GM13977 (cell line): ENCODE results near the gene HELLS.
"Not testable (repeated sequence)": the region's sequence is repeated elsewhere in the genome, so short reads cannot be mapped to it uniquely, and the experiment has no call there.

Experiments used
- DNase-seq: peaks from one replicate; pipeline ENCODE4 v3.0.0; 2012; ENCODE audit warnings: low spot score
- in situ Hi-C: fragments of 300-500 bp; cut with MboI; formaldehyde crosslinking; loops from one replicate; pipeline ENCODE4 v1.12.0; 2022; ENCODE audit warnings: low sequenced_read_pairs, low pct_unique_long_range_greater_than_20kb, mixed read lengths, inconsistent platforms; ENCODE audit not compliant: unreplicated experiment
- TF ChIP-seq, protein P1 (sequence below): IDR thresholded peaks from 2 replicates; pipeline ENCODE4 v1.5.1; 2012; ENCODE audit warnings: mild to moderate bottlenecking, control low read depth; ENCODE audit not compliant: insufficient read depth; ENCODE audit errors: extremely low read depth, missing control alignments

Gene HELLS

DNA sequence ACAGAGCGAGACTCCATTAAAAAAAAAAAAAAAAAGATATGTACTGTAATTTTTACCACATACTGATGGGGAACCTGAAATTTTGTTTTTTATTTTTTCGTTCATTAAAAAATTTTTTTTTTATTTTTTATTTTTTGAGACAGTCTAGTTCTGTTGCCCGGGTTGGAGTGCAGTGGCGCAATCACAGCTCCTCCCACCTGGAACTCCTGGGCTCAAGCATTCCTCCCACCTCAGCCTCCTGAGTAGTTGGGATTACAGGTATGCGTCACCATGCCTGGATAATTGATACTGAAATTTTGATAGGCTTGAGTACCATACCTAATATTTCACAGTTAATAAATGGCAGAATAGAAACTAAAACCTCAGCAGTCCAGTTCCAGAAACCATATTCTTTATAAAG lies 20.9 kb upstream of the HELLS start:
- DNase-seq = no peak
- TF ChIP-seq, protein P1, sequence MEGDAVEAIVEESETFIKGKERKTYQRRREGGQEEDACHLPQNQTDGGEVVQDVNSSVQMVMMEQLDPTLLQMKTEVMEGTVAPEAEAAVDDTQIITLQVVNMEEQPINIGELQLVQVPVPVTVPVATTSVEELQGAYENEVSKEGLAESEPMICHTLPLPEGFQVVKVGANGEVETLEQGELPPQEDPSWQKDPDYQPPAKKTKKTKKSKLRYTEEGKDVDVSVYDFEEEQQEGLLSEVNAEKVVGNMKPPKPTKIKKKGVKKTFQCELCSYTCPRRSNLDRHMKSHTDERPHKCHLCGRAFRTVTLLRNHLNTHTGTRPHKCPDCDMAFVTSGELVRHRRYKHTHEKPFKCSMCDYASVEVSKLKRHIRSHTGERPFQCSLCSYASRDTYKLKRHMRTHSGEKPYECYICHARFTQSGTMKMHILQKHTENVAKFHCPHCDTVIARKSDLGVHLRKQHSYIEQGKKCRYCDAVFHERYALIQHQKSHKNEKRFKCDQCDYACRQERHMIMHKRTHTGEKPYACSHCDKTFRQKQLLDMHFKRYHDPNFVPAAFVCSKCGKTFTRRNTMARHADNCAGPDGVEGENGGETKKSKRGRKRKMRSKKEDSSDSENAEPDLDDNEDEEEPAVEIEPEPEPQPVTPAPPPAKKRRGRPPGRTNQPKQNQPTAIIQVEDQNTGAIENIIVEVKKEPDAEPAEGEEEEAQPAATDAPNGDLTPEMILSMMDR = no peak
- in situ Hi-C loops = no loop called here

DNA sequence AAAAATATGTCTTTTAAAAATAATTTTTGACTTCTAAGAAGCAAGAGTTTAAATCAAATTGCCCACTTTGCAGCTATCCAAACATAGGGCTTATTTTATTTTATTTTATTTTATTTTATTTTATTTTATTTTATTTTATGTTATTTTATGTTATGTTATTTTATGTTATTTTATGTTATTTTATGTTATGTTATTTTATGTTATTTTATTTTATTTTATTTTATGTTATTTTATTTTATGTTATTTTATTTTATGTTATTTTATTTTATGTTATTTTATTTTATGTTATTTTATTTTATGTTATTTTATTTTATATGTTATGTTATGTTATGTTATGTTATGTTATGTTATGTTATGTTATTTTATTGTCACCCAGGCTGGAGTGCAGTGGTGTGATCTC lies 14.0 kb upstream of the HELLS start:
- in situ Hi-C loops, DNase-seq: not testable (repeated sequence)

DNA sequence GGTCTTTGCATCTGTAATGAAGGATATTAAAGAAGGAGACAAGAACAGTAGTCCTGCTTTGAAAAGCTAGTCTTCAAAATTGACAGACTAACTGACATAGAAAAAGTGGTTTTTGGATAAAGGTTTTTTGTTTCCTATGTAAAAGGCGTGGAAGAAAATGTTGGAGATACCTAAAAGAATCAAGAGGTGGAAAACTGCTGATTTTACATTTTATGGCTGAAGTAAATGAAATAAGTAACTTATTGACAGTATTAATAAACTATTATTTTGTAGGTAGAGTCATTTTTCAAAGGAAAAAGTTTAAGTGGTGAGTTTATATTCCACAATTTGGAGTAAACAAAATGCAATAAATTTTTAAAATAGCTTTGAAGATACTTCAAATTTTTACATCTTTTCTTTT lies 12.6 kb upstream of the HELLS start:
- TF ChIP-seq, protein P1 = no peak
- in situ Hi-C loops = no loop called here
- DNase-seq = no peak

DNA sequence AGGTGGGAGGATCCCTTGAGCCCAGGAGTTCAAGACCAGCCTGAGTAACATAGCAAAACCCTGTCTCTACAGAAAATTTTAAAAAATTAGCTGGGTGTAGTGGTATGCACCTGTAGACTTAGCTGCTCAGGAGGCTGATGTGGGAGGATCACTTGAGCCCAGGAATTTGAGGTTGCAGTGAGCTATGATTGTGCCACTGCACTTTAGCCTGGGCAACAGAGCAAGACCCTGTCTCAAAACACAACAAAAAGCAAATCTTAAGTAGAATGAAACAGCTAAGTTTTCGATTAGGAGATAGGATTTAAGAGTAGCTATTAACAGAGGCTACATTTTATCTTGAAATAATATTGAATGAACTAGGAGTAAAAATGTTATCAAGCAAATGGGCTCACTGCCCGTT lies 3.3 kb upstream of the HELLS start:
- in situ Hi-C loops, DNase-seq: not testable (repeated sequence)

DNA sequence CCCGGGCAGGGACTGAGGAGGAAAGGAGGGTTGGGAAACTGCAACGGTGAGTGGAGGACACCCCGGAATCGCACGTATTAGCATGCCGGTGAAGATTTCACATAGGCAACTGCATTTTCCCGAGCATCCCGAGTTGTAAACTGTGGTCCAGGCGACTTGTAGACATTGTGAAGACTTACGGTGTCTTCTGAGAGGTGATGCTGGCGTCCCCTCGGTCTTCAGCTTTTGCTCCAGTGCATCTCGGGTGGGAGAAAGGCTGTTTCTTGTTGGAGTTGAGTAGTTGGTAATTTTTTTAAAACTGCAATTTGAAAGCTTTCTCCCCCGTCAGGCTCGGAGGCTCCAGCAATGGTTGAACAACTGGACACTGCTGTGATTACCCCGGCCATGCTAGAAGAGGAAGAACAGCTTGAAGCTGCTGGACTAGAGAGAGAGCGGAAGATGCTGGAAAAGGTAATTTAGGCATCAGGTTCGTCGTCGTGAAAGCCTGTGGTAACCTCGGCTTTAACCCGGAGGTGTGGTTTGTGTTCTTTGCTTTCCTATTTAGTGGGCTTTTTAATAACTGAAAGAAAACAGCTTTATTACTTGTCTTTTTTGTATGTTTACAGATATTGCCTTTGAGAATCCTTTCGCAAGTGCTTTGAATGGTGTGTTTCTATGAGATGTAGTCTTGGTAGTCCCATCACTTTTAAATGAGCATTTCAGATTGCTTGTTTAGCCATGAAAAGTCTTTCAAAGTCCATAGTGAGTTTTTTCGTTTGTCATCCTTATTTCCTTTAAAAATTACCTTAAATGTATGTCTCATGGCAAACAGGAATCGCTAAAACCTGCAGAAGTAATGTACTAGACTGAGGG lies 687 bp downstream of the HELLS start:
- in situ Hi-C loops = no loop called here
- TF ChIP-seq, protein P1 = no peak
- DNase-seq = peak; percentile 32

DNA sequence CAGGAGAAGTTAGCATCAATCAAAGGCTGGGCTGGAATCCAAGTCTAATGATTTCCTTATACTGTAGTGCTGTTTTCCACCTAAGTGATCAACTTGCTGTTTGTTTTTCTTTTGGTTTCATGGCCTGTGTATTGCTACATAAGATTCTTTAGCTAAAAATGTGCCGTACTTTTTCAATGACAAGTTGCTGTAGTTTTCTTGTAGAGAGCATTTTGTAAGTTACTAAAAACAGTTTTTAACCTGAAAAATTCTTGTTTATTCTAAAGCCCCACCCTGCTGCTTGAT lies 1.3 kb downstream of the HELLS start:
- peak; percentile 13 for DNase-seq
- TF ChIP-seq, protein P1 = no peak
- in situ Hi-C loops = no loop called here

DNA sequence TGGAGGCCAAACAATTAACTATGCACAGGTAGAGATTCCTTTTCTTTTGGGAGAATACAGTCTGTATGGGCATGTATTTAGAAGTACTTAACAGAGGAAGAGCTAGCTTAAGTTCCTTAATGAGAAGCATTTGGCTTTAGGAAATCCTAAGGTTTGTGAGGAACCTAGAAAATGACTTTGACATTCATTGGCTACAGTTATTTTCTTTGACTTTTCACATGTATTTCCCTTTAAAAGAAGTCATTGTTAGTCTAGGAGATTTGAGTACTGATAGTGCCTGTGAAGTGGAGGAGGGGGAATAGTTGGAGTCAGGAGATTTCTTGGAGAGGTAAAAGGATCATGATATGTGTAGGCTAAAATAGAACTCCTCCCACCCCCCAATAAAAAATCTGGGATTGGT lies 3.6 kb downstream of the HELLS start:
- TF ChIP-seq, protein P1 = no peak
- DNase-seq = no peak
- in situ Hi-C loops = no loop called here

DNA sequence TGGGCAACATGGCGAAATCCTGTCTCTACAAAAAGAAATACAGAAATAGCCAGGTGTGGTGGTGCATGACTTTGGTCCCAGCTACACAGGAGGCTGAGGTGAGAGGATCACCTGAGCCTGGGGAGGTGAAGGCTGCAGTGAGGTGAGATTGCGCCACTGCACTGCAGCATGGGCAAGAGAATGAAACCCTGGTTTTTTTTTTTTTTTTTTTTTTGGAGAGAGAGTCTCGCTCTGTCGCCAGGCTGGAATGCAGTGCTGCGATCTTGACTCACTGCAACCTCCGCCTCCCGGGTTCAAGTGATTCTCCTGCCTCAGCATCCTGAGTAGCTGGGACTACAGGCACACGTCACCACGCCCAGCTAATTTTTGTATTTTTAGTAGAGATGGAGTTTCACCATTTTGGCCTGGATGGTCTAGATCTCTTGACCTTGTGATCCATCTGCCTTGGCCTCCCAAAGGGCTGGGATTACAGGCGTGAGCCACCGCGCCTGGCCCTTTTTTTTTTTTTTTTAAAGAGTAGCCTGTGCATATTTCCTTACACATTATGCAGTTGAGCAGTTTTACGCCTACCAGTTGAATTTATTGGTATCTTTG lies 22.2 kb downstream of the HELLS start:
- in situ Hi-C loops, DNase-seq: not testable (repeated sequence)
